Trophoblast cell (in vitro differentiated cells and primary cell): ENCODE measurements around the gene CDC42BPB.

ENCODE experiments used
- DNase-seq, 2 donors: peaks; one replicate each; pipeline ENCODE4 v3.0.0-alpha.2; 2016
- H2AFZ ChIP-seq: 2 replicates; pipeline ENCODE4 v1.6.1; 2013; ENCODE audit warnings: low read length, moderate library complexity, mild to moderate bottlenecking; ENCODE audit not compliant: insufficient read depth, poor library complexity
- H2AK5ac ChIP-seq: 2 replicates; pipeline ENCODE4 v1.6.1; 2013; ENCODE audit warnings: mild to moderate bottlenecking, low read length
- H2BK120ac ChIP-seq: 2 replicates; pipeline ENCODE4 v1.6.1; 2013; ENCODE audit warnings: low read length, mild to moderate bottlenecking, moderate library complexity; ENCODE audit not compliant: insufficient read depth, poor library complexity
- H2BK12ac ChIP-seq: 2 replicates; pipeline ENCODE4 v1.6.1; 2013; ENCODE audit warnings: mild to moderate bottlenecking, low read length, moderate library complexity
- H2BK5ac ChIP-seq: 2 replicates; pipeline ENCODE4 v1.6.1; 2013; ENCODE audit warnings: low read length, low read depth, moderate library complexity, mild to moderate bottlenecking; ENCODE audit not compliant: poor library complexity
- H3K14ac ChIP-seq: 2 replicates; pipeline ENCODE4 v1.6.1; 2013; ENCODE audit warnings: mild to moderate bottlenecking, low read length
- H3K18ac ChIP-seq: 2 replicates; pipeline ENCODE4 v1.6.1; 2013; ENCODE audit warnings: mild to moderate bottlenecking, low read length
- H3K23ac ChIP-seq: 2 replicates; pipeline ENCODE4 v1.6.1; 2013; ENCODE audit warnings: low read length
- H3K27ac ChIP-seq: 2 replicates; pipeline ENCODE4 v1.5.1; 2013; ENCODE audit warnings: low read depth, mild to moderate bottlenecking, inconsistent platforms, low read length, moderate library complexity
- H3K27me3 ChIP-seq: 2 replicates; pipeline ENCODE4 v1.6.1; 2013; ENCODE audit warnings: inconsistent platforms, mild to moderate bottlenecking, low read length, moderate library complexity; ENCODE audit not compliant: insufficient read depth
- H3K36me3 ChIP-seq, 2 experiments: 1 replicate in 1 of 2; 2 replicates in 1 of 2; pipeline ENCODE4 v1.6.1; 2013; ENCODE audit warnings: low read length in 2 of 2, mild to moderate bottlenecking in 2 of 2, moderate library complexity in 1 of 2; ENCODE audit not compliant: insufficient read depth in 2 of 2, control insufficient read depth in 1 of 2
- H3K4ac ChIP-seq: 2 replicates; pipeline ENCODE4 v1.6.1; 2013; ENCODE audit warnings: low read depth, mild to moderate bottlenecking, low read length, moderate library complexity
- H3K4me1 ChIP-seq, 2 experiments: 1 replicate in 1 of 2; 2 replicates in 1 of 2; pipeline ENCODE4 v1.6.1; 2013; ENCODE audit warnings: low read length in 2 of 2, mild to moderate bottlenecking in 2 of 2, moderate library complexity in 1 of 2; ENCODE audit not compliant: insufficient read depth in 2 of 2, control insufficient read depth in 1 of 2
- H3K4me2 ChIP-seq: 2 replicates; pipeline ENCODE4 v1.6.1; 2013; ENCODE audit warnings: inconsistent platforms, mild to moderate bottlenecking, low read length, moderate library complexity
- H3K4me3 ChIP-seq: 2 replicates; pipeline ENCODE4 v1.5.1; 2013; ENCODE audit warnings: mild to moderate bottlenecking, low read depth, low read length, inconsistent platforms
- H3K79me1 ChIP-seq: one replicate; pipeline ENCODE4 v1.6.1; 2013; ENCODE audit warnings: low read length
- H3K79me2 ChIP-seq: 2 replicates; pipeline ENCODE4 v1.6.1; 2013; ENCODE audit warnings: low read length, mild to moderate bottlenecking; ENCODE audit not compliant: control insufficient read depth, insufficient read depth, poor library complexity
- H3K9ac ChIP-seq: 2 replicates; pipeline ENCODE4 v1.6.1; 2013; ENCODE audit warnings: mild to moderate bottlenecking, low read length
- H3K9me3 ChIP-seq: 2 replicates; pipeline ENCODE4 v1.6.1; 2013; ENCODE audit warnings: low read depth, mild to moderate bottlenecking, control low read depth, inconsistent platforms, low read length; ENCODE audit not compliant: insufficient read depth
- H4K12ac ChIP-seq: 2 replicates; pipeline ENCODE4 v1.6.1; 2013; ENCODE audit warnings: low read depth, mild to moderate bottlenecking, low read length, moderate library complexity
- H4K8ac ChIP-seq: 2 replicates; pipeline ENCODE4 v1.6.1; 2013; ENCODE audit warnings: low read depth, mild to moderate bottlenecking, low read length, moderate library complexity
- H4K91ac ChIP-seq: one replicate; pipeline ENCODE4 v1.6.1; 2013; ENCODE audit warnings: low read depth, mild to moderate bottlenecking, low read length, moderate library complexity
- WGBS: extraction: QIAGEN DNeasy Blood & Tissue Kit; methylation state at CpG from one replicate; pipeline ENCODE4 v1.1.7; 2013; ENCODE audit warnings: missing lambda C conversion rate; ENCODE audit not compliant: insufficient read length, insufficient coverage; ENCODE audit errors: extremely low coverage; 5-methylcytosine and 5-hydroxymethylcytosine counted together

The CDC42BPB gene

GRCh38 chr14:103064978-103065377 is 7.6 kb upstream of the CDC42BPB start:
- no peak overlapping the region for H3K14ac ChIP-seq
- no CpG with 5 or more reads among the region's 12 CpGs for WGBS
- no peak overlapping the region for H3K4me2 ChIP-seq
- no peaks in the 10 kb centered on the region for H3K9me3 ChIP-seq
- no peak overlapping the region for H3K4ac ChIP-seq
- no peaks in the 10 kb centered on the region for H3K4me1 ChIP-seq
- peak in 1 of 2 donors; percentile 42 for DNase-seq
- H3K27ac ChIP-seq, result no peak overlapping the region
- no peaks in the 10 kb centered on the region for H3K79me2 ChIP-seq
- H2BK5ac ChIP-seq, result no peak overlapping the region
- no peak overlapping the region for H4K91ac ChIP-seq
- H2AFZ ChIP-seq, result no peak overlapping the region
- H2BK12ac ChIP-seq, result no peak overlapping the region
- H4K8ac ChIP-seq, result no peak overlapping the region
- no peak overlapping the region for H4K12ac ChIP-seq
- H3K27me3 ChIP-seq, result no peaks in the 10 kb centered on the region
- no peak overlapping the region for H3K23ac ChIP-seq
- no peak overlapping the region for H2BK120ac ChIP-seq
- H3K9ac ChIP-seq, result no peak overlapping the region
- H3K79me1 ChIP-seq, result no peaks in the 10 kb centered on the region
- H3K18ac ChIP-seq, result no peak overlapping the region
- H2AK5ac ChIP-seq, result no peak overlapping the region
- no peak overlapping the region for H3K4me3 ChIP-seq
- no peaks in the 10 kb centered on the region for H3K36me3 ChIP-seq

- no peaks in the 10 kb centered on the region for H3K9me3 ChIP-seq
- H4K8ac ChIP-seq, result no peak overlapping the region
- no peaks in the 10 kb centered on the region for H3K79me2 ChIP-seq
- H2AFZ ChIP-seq, result no peak overlapping the region
- no peak overlapping the region for H2BK5ac ChIP-seq
- no peak overlapping the region for H3K4me3 ChIP-seq
- no peak overlapping the region for H2BK120ac ChIP-seq
- H4K12ac ChIP-seq, result no peak overlapping the region
- no peak overlapping the region for H2AK5ac ChIP-seq
- no peak overlapping the region for H2BK12ac ChIP-seq
- H3K18ac ChIP-seq, result no peak overlapping the region
- no peak overlapping the region for H3K23ac ChIP-seq
- no peak overlapping the region for H3K9ac ChIP-seq
- H4K91ac ChIP-seq, result no peak overlapping the region
- H3K14ac ChIP-seq, result no peak overlapping the region
- no peak overlapping the region for H3K4me2 ChIP-seq
- DNase-seq, result peak in 1 of 2 donors; percentile 40
- H3K4ac ChIP-seq, result no peak overlapping the region
- H3K27me3 ChIP-seq, result no peaks in the 10 kb centered on the region
- H3K27ac ChIP-seq, result no peak overlapping the region
- H3K79me1 ChIP-seq, result no peaks in the 10 kb centered on the region
- no peaks in the 10 kb centered on the region for H3K4me1 ChIP-seq
- no CpG with 5 or more reads among the region's 4 CpGs for WGBS
- H3K36me3 ChIP-seq, result no peaks in the 10 kb centered on the region
Observed at GRCh38 chr14:103064436-103064835, 7.1 kb upstream of the CDC42BPB start.

GRCh38 chr14:103061482-103061976 is 4.2 kb upstream of the CDC42BPB start:
- Histone ChIP-seq H2BK5ac (no peak overlapping the region), H3K18ac (no peak overlapping the region), H2AK5ac (no peak overlapping the region), H3K14ac (no peak overlapping the region), H3K23ac (no peak overlapping the region), H3K27me3 (no peaks in the 10 kb centered on the region), H4K91ac (no peak overlapping the region), H2BK12ac (no peak overlapping the region), H2AFZ (no peak overlapping the region), H3K4me2 (no peak overlapping the region), H3K4me1 (peaks cover 3 to 8% of the 10 kb centered on the region in 2 experiments), H3K36me3 (no peaks in the 10 kb centered on the region), H3K9me3 (no peaks in the 10 kb centered on the region), H3K4me3 (no peak overlapping the region), H2BK120ac (no peak overlapping the region), H3K79me1 (peaks cover 11% of the 10 kb centered on the region), H3K79me2 (peaks cover 10% of the 10 kb centered on the region), H4K8ac (no peak overlapping the region), H3K9ac (no peak overlapping the region), H3K4ac (no peak overlapping the region), H4K12ac (no peak overlapping the region), H3K27ac (no peak overlapping the region)
- no peak for DNase-seq
- no CpG with 5 or more reads among the region's 6 CpGs for WGBS

- Histone ChIP-seq H3K79me1 (peaks cover 14% of the 10 kb centered on the region), H3K14ac (no peak overlapping the region), H3K4me3 (no peak overlapping the region), H2BK5ac (no peak overlapping the region), H3K4me2 (no peak overlapping the region), H3K36me3 (no peaks in the 10 kb centered on the region), H3K27ac (no peak overlapping the region), H2BK120ac (no peak overlapping the region), H3K4me1 (peaks cover 3 to 10% of the 10 kb centered on the region in 2 experiments), H4K91ac (no peak overlapping the region), H3K9ac (no peak overlapping the region), H3K18ac (peak overlapping the region; percentile 21), H3K4ac (no peak overlapping the region), H2BK12ac (no peak overlapping the region), H4K8ac (no peak overlapping the region), H3K9me3 (no peaks in the 10 kb centered on the region), H4K12ac (no peak overlapping the region), H3K79me2 (peaks cover 14% of the 10 kb centered on the region), H2AK5ac (no peak overlapping the region), H3K27me3 (no peaks in the 10 kb centered on the region), H3K23ac (no peak overlapping the region), H2AFZ (no peak overlapping the region)
- WGBS, result no CpG with 5 or more reads among the region's 5 CpGs
- no peak for DNase-seq
Observed at GRCh38 chr14:103059556-103059955, 2.2 kb upstream of the CDC42BPB start.
